Activated T-cell treated with anti-CD3 and anti-CD28 coated beads for 1 hour (primary cell): ENCODE measurements around the gene NBR1.
"Not testable (repeated sequence)": the region's sequence is repeated elsewhere in the genome, so short reads cannot be mapped to it uniquely, and the experiment has no call there.

Source experiments
- DNase-seq: peaks from one replicate; pipeline ENCODE4 v3.0.0-alpha.2; 2020; ENCODE audit warnings: low read depth

Gene NBR1

DNA sequence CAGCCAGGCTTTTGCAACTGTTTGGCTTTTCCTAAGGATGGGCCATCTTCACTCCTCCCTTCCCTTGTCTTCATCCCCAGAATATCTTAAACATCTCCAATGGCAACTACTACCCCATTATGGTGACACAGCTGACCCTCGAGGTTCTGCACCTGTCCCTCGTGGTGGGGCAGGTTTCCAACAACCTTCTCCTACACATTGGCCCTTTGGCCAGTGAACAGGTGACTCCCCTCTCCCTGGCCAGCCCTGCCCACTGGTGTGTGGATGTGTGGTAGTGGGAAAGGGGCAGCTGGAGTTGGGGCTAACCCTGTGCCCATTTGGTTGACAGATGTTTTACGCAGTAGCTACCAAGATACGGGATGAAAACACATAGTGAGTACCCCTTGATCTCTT lies 45.4 kb downstream of the NBR1 start:
- no peak for DNase-seq

DNA sequence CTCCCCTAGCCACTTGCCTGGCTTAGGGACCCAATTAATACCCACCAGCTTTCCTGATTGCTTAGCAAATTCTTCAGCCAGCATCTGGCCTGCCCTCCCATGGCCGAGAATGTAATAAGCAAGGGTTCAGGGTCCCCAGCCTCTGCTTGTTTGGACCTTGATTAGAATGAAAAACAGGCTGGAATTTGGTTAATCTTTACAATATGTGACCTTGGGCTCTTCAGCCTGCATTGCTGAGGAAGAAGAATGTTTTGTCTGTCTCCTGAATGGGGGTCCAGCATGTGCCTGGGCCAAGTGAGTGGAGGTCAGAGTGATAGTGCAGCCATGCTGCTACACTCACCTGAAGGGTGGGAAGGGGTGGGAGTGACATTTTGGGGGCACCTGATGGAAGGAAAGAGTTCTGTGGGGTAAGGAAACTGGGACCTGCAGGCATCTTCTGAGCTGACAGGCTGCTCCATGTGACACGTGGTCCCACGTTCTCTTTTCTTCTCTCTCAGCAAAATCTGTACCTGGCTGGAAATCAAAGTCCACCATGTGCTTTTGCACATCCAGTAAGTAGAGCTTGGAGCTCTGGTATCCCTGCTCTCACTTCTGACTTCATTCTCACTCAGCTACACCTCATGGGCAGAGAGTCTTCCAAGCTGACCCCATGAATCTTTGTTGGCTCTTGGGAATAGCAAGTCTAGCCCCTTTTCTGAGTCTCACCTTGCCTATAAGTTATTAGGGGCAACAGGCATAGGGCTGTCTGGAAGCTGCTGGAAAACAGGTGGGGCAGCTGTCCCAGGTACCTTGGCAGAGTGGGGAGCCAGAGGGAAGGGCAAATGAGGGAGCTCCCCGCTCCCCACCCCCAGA lies 46.0 kb downstream of the NBR1 start:
- no peak for DNase-seq

DNA sequence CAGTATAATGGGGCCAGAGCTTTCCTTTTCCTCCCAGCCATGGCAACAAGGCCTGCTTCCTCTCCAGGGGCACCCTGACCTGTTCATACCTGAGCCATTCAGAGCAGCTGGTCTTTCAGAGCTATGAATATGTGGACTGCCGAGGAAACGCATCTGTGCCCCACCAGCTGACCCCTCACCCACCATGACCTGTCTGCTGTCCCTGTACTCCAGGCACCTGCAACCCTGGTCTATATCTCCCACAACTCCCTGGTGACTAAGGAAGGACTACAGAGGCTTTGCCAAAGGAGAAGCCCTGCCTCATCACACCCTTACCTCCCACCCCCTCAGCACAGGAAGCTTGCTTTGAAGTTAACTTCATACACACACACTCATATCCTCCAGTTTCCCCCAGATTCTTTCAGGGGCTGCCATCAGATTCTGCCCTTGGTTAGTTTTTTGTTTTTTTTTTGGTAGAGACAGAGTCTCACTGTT lies 46.6 kb downstream of the NBR1 start:
- DNase-seq = no peak

DNA sequence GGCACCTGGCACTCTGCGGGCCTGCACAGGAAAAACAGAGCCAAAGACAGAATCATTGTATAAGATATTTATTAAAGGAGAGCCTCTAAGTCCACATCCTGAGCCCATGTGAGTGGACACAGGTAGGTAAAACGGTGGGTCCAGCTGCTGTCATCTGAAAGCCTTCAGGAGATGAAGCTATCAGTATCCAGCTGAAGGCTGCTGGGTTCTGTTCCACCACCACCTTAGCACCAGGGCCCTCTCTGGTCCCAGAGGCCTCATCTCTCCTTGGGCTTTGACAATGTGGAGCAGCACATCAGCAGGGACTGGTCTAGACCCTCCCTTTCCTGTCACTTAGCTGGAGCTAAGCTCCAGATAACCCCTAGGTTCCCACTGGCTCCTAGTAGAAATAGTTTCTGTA lies 48.0 kb downstream of the NBR1 start:
- DNase-seq = no peak

DNA sequence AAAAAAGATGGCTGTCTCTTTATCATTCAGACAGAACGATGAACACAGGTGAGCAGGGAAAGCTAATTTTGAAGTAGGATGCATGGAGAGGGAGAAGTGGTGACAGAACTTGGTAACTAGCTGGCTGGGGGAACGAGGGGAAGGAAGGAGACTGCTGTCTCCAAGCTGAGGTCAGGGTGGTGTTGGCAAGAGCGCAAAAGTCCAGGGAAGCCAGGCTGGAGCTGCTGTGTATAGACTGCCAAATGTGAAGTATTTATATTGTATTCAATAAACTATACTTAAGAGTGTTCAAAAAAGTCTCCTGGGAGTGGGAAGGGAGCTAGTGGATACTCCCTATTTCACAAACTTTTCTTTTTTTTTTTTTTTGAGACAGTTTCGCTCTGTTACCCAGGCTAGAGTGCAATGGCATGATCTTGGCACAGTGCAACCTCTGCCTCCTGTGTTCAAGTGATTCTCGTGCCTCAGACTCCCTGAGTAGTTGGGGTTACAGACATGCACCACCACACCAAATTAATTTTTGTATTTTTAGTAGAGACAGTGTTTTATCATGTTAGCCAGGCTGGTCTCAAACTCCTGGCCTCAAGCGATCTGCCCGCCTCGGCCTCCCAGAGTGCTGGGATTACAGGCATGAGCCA lies 48.8 kb downstream of the NBR1 start:
- DNase-seq = no peak

DNA sequence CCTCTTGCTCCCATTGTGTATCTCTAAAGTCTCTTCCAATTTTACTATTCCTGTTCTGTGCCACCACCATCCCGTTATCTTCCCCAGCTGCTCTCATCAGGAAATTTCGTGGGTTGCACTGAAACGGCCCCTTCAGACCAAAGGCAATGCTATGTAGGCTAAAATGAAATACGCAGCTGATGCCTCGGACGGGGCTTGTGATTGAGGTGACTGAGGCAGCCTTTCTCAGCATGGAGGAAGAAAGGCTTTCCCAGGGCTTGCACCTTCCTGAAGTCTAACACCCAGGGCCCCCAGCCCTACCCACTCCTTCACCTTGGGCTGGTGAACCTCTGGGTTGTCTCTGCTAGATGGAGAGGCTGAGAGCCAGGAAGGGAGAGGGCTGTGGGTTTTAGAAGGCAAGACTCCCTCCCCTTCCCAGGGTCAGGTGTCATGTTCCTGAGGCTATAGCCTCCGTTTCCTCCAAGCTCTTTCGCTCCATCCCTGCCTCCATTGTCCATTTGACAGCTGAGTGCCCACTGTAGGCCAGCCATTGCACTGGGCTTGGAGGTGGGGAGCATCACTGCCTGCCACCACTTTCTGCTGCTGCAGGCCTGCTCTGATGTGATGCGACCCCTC lies 49.6 kb downstream of the NBR1 start:
- no peak for DNase-seq

DNA sequence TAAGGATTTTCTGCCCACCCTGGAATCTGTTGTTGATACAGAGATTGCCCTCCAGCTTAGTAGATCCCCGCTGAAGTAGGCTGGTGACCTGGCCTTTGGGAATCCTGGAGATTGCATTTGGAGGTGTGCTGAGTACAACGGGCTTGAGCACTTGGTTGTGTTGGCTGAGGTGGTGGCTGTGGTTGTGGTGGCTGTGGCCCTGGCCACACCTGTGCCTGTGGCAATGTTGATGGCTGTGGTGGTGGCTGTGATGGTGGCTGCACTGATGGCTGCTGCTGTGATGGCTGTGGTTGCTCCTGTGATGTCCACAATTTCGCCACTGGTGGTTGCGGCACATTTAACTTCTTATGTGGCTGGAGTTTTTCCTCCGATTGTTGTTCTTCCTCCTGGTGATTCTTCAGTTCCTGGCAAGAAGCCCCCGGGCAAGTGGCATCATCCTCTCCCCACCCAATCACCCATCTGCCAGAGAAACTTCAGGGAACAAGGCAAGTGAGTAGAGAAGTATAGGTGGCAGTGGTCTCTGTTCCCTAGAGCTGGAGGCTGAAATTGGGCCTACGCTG lies 53.2 kb downstream of the NBR1 start:
- no peak for DNase-seq

DNA sequence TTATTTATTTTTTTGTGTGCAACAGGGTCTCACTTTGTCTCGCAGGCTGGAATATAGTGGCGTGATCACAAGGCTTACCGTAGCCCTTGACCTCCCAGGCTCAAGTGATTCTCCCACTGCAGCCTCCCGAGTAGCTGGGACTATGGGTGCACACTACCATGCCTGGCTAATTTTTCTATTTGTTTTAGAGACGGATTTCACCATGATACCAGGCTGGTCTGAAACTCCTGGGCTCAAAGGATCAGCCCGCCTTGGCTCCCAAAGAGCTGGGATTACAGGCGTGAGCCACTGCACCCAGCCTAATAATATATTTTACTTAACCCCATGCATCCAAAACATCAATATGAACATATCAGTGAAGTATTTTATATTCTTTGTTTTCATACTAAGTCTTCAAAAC lies 55.4 kb downstream of the NBR1 start:
- DNase-seq = no peak

DNA sequence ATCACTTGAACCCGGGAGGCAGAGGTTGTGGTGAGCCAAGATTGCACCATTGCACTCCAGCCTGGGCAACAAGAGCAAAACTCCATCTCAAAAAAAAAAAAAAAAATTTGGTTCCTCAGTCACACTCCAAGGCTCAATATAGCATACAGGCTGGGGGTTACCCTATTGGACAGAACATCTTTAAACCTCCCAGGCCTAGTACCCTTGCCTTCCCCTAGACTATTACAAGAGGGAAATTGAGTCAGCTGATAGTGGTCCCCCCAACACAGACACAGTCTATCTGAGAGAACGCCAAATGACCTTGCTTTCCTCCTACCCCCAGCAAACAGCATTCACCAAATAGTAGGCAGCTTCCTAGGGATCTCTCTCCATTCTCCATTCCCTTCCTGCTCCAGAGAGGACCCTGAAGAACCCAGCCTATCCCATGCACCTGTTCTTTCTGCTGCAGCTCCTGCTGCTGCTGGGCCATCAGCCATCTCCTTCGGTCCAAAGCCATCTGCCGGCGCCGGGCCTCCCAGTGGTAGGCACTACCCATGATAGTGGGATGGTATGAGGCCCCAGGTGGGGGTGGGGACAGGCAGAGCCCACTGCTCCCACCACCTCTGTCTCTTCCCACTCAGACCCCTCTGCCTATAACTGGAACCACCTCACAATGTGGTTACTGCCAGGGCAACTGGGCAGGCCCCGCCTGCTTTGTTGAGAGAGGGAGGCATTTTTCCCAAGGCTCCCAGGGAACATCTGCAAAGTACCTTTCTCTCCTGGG lies 57.2 kb downstream of the NBR1 start, which contains the start of gene CCDC200:
Gene CCDC200 (minus strand): TSS at position 604 of the 763 bp plus-strand sequence. CDS start 69 bp downstream, at position 535.
- not testable (repeated sequence) for DNase-seq

DNA sequence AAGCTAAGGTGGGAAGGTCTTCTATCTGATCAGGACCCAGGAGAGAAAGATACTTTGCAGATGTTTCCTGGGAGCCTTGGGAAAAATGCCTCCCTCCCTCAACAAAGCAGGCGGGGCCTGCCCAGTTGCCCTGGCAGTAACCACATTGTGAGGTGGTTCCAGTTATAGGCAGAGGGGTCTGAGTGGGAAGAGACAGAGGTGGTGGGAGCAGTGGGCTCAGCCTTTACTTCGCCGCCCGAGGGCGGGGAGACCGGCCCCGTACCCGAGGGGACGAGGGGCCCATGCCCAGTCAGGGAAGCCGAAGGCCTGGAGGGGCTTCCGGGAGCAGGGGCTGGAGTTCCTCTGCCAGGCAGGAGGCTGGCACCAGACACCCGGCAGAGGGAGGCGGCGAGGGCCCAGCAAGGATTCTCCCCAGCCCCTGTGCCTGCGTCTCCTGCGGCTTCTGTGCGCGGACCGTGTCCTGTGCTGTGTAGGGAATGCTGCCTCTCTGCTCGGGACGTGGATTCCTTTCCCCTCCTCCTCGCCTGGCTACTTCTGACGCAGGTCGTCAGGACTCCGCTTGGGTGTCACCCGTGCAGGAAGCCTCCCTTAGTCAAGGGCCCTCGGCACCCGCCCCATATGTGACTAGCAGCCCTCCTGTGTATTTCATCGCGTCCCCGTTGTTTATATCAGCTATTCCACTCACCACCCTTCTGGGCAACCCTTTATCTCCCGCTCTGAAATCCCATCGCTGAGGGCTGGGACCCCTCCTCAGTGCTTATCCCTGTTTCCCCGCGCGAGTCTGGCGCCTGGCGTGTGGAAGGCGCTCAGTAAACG lies 60.4 kb downstream of the NBR1 start:
- DNase-seq = not testable (repeated sequence)

DNA sequence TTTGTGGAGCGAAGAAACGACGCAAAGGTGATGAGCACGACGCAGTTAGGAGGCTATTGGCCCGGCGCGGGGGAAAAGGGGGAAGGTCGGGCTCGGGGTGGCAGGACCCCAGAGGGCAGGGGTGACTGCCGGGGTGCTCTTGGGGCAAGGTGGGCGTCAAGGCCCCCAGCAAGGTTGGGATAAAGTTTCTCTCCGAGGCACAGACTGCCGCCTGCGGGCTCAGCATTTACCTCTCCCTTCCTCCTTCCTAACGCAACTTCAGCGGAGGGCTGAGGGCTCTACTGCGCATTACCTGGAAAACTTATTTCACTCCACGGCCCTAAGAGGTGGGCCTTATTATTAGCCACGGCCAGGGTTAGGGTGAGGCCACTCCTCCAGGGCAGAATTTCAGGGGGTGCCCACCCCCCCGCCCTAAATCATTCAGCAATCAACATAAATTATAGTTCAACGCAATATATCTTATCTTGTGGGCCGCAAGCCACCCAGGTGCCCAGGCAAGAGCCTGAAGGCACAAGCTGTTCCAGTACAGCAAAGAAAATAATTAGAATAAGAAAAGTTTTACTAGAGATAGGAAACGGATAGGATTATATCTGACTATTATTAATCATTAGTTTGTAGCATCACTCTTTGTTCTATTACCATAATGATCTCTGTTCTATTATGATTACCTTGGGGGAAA lies 61.1 kb downstream of the NBR1 start:
- DNase-seq = not testable (repeated sequence)

DNA sequence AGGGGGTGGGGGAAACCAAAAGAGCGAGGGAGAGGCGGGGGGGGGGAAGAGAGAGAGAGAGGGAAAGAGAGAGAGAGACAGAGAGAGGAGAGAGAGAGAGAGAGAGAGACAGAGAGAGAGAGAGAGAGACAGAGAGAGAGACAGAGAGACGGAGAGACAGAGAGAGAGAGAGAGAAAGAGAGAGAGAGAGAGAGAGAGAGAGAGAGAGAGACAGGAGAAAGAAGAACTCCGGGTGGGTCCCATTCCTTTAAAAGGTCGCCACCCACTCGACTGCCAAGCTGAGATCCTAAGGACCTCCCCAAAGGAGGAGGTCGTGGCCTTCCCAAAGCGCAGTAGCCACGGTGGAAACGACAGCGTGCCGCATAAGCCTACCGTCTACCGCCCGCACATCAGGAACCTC lies 62.2 kb downstream of the NBR1 start:
- DNase-seq = not testable (repeated sequence)

DNA sequence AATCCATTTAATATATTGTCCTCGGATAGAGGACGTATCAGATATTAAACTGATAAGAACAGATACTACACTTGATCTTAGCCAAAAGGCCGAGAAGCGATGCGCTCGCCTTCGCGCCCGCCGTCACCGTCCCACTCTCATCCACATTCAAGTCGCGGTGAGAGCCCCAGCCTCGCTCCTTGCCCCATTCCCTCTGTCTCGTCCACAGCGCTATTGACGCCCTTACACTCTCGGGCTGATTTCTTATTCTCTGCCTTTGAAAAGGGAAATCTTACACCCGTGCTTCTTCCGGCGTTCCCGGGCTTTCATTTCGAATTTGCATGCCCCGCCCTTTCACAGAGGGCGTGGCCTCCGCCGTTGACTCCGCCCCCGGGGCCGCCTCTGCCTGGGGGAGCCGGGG lies 62.9 kb downstream of the NBR1 start, which contains the start of gene RNU2-1:
Gene RNU2-1 (minus strand): TSS at position 101 of the 400 bp plus-strand sequence.
- DNase-seq = not testable (repeated sequence)

DNA sequence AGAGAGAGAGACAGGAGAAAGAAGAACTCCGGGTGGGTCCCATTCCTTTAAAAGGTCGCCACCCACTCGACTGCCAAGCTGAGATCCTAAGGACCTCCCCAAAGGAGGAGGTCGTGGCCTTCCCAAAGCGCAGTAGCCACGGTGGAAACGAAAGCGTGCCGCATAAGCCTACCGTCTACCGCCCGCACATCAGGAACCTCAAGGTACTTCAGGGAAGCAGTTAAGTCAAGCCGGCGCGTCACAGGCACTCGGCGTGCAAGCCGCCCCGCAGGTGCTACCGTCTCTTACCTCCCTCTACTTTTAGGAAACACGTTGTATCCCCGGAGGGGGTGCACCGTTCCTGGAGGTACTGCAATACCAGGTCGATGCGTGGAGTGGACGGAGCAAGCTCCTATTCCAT lies 68.6 kb downstream of the NBR1 start:
- DNase-seq = not testable (repeated sequence)

DNA sequence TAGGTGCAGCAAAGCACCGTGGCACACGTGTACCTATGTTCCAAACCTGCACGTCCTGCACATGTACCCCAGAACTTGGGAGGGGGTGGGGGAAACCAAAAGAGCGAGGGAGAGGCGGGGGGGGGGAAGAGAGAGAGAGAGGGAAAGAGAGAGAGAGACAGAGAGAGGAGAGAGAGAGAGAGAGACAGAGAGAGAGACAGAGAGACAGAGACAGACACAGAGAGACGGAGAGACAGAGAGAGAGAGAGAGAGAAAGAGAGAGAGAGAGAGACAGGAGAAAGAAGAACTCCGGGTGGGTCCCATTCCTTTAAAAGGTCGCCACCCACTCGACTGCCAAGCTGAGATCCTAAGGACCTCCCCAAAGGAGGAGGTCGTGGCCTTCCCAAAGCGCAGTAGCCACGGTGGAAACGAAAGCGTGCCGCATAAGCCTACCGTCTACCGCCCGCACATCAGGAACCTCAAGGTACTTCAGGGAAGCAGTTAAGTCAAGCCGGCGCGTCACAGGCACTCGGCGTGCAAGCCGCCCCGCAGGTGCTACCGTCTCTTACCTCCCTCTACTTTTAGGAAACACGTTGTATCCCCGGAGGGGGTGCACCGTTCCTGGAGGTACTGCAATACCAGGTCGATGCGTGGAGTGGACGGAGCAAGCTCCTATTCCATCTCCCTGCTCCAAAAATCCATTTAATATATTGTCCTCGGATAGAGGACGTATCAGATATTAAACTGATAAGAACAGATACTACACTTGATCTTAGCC lies 69.8 kb downstream of the NBR1 start:
- not testable (repeated sequence) for DNase-seq

DNA sequence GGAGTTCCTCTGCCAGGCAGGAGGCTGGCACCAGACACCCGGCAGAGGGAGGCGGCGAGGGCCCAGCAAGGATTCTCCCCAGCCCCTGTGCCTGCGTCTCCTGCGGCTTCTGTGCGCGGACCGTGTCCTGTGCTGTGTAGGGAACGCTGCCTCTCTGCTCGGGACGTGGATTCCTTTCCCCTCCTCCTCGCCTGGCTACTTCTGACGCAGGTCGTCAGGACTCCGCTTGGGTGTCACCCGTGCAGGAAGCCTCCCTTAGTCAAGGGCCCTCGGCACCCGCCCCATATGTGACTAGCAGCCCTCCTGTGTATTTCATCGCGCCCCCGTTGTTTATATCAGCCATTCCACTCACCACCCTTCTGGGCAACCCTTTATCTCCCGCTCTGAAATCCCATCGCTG lies 75.4 kb downstream of the NBR1 start:
- DNase-seq = not testable (repeated sequence)
